DMS153 treated with DMSO at 0.1 percent for 48 hours (cell line): ENCODE measurements around the gene BLOC1S4.

Source experiments
- DNase-seq: peaks from one replicate; lab custom pipeline; 2025; ENCODE audit not compliant: unreplicated experiment; lab: John Stamatoyannopoulos, UW

BLOC1S4 gene

DNA sequence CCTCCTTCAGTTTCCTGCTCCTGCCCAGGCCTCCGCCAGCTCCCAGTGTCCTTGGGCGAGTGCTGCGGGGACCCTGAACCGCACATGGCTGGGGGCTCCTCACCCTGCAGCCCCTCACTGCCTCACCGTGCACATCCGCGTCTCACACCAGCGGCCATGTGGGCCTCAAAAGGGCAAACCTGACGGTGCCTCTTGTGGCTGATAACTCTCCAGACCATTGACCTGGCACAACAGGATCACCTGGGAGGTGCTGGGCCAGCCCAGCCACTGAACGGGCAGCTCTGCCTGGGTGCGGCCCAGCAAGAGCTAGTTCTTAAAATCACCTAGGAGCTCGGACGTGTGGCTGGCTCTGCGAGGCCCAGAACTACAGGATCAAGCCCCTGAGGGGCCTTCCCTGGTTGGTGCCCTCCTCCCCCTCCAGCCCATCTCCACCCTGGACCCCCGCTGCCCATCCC lies 26.4 kb upstream of the BLOC1S4 start:
- no peak for DNase-seq

DNA sequence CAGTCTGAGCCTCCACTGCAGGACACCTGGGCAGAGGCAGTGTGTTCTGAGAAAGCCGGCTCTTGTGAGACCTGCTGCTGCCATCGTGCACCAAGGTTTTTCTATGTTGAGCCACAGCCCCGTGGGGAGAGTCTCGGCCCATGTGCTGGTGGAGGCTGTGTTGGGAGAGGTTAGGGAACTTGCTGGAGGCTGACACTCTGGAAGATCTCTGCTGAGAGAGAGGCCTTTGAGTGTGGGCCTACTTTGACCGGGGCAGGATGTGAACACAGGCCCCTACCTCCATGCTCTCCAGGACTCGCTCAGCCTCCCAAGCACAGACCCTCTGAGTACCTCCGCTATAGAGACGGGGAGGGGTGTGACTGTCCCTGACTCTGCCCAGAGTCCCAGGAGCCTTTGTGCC lies 23.6 kb upstream of the BLOC1S4 start:
- no peak for DNase-seq

DNA sequence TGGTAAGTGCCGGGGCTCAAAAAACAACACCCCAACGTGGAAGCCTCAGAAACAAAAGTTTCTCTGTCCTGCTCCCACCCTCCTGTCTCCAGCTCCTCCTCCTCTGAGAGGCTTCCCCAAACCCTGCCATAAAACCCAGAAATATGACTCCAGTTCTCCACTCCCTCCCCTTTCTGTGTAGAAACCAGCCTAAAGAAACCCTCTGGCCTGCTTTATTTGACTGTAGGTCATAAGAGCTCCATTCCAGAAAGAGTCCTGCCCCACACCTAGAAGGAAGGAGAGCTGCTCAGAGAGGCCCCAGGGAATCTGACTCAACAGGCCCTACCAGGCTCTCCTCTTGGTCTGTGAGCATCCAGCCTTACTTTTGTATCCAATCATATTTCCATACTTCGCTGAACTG lies 23.2 kb upstream of the BLOC1S4 start:
- no peak for DNase-seq

DNA sequence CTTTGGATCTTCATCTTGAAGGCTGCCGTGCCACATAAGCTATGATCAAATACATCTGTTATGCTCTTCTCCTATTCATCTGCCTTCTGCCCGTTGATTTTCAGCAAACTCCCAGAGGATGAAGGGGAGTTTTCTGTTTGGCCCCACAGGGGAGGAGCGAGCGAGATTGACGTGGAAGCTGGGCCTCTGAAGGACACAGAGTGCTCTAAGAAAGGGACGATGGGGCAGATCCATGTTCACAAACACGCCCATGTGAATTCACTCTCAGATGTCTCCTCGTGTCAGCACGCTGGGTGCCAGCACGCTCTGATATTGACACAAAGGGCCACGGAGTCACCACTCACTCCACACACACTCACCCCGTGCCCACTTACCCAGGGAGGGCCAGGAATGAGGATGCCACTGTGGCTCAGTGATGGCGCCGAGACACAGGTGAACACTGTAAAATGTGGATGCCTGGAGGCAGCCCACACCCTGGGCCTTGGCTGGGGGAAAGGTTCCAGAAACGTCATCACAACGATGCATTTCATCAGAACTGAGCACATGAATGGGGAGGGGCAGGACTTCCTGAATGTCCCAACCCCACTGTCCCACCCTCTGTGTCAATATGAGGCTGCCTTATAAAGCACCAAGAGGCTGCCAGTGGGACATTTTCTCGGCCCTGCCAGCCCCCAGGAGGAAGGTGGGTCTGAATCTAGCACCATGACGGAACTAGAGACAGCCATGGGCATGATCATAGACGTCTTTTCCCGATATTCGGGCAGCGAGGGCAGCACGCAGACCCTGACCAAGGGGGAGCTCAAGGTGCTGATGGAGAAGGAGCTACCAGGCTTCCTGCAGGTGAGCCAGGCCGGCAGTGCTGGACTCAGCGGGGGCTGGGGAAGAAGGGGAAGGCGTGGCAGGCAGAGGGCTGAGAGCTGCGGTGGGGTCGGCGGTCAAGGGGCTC lies 22.5 kb upstream of the BLOC1S4 start, which contains the start of gene S100P:
TSS of gene S100P (plus strand) at position 648 of the 946 bp plus-strand sequence. CDS start at position 703, 55 bp downstream.
- no peak for DNase-seq

DNA sequence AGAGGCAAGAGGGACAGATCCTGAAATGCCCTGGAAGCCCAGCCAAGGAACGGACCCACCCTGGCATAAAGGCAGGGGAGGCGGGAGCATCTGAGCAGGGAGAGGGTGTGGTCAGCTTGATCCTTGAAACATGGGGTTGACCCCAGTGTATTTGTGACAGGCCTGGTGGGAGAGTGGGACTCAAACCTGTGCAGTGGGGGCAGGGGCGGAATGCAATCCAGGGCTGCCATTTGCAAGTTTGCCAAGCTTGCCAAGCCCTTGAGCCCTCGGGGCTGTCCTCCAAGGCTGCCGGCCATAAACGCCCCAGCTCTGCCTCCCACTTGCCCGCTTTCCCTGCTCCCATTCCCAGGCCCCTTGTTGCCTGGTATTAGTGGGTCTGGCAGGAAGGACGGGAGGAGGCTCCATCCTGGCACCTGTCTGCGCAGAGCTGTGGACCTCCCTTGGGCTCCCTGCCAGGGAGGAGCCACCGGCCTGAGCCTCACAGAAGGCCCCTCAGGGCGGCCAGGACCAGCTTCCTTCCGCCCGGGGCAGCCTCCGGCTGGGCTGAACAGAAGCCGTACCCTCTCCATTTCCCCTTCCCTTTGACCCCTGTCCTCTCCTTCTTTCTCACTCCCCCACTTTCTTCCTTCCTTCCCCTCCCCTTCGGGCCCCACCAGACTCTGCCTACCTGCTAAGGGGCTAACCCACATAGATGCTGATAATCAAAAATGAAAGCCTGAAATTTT lies 21.6 kb upstream of the BLOC1S4 start:
- no peak for DNase-seq

DNA sequence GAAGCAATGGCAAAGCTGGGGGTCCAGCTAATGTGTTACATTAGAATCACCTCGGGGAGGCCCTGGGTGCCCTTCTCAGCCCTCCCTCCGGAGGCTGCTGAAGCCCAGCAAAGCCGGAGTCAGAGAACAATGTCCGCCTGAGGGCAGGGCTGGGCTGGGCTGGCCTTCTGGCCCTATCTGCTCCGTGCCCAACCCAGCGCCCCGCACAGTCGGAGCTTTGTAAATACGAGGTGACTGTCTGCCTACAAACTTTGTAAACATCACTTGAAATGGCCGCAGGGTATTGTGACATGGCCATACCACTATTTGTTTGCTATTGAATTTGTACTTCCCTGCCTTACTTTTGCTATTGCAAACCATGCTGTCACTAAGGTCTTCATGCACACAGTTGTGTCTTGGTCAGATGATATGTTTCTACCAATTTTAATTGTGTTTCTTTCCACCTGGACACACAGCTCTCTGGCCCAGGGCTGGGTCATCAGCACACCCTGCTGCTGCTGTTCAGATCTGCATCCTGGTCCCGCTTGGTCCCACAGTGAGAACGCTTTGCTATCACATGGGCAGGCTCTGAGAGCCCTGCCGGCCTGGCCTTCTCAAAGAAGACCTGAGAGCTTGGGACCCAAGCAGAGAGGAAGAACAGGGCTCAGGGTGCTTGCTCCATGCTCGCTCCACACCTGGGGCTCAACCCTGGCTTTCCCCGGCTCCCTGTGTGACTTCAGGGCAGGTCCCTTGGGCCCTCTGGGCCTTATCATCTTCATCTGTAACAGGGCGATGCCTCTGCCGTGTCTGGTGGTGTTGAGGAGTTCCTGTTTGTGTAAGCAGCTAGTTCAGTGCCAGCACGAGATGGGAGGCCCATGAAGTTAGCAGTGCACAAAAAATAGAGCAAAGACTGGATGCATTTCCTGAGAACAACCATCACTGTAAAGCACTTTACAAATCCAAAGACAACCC lies 20.0 kb upstream of the BLOC1S4 start:
- DNase-seq, result no peak

DNA sequence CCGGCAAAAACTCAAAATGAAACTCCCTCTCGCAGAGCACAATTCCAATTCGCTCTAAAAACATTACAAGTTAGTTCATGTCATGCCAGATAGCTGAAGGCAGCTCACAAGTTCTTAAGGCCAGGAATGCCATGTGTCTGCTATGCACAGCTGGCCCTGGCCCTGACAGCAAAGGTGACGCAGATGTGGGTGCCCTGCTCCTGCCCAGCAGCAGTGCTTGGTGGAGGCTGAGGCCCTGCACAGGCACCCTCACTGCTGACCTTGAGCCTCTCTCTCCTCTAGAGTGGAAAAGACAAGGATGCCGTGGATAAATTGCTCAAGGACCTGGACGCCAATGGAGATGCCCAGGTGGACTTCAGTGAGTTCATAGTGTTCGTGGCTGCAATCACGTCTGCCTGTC lies 19.4 kb upstream of the BLOC1S4 start:
- DNase-seq, result no peak

DNA sequence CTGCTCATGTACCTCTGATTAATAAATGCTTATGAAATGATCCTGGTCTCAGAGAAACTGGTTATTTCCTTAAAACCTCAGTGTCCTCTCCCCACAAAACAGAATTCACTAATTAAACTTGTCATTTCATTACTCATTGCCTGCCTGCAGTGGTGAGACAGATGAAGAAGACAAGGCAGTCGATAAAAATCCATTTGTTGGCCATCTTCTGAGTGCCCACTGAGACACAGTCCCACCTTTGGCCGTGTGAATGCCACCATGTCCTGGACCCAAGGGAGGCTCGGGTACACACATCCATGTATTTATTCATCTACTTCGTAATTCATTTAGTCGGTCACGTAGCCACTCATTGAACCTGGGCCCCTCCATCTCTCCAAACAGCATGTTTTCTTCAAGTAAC lies 18.8 kb upstream of the BLOC1S4 start:
- no peak for DNase-seq

DNA sequence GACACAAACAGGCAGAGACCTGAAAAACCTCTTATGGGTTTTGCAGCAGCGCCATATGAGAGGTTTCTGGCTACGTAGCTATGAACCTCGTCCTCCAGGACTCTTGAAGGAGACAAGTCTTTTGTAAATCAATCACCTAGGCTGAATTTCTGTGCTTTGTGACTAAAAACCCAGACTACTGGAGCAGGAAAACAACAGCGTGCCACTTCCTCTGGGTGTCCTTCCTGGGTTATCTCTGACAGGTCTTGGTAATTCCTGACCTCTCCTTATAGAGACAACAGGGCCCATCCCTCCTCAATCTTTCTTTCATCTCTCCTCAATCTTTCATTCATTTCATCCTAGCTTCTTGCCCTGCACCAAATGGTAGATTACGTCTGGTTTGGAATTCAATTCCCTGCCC lies 16.6 kb upstream of the BLOC1S4 start:
- no peak for DNase-seq

DNA sequence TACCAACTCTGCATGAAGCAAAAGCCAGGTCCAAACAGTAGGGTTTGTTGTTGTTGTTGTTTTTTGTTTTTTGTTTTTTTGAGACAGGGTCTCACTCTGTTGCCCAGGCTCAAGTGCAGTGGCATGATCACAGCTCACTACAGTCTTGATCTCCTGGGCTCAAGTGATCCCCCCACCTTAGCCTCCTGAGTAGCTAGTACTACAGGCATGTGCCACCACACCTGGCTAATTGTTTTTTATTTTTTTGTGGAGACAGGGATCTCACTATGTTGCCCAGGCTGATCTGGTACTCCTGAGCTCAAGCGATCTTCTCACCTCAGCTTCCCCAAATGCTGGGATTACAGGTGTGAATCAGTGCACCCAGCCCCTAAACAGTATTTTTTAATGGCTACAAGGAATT lies 16.1 kb upstream of the BLOC1S4 start:
- no peak for DNase-seq

DNA sequence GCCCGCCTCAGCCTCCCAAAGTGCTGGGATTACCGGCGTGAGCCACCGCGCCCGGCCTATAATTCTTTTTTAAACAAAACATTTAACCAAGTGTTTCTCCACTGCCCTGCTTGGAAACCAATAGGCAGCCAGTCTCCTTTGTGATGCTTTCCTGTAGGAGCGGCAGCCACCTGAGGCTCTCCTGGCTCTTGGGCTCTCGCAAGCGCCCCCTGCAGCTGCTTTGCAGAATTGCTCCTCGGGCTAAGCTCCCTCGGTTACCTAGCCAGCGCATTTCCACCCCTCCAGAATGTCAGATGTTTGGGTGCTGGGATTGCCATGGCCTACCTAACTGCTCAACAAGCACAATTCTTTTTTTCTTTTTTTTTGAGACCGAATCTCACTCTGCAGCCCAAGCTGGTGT lies 14.6 kb upstream of the BLOC1S4 start:
- DNase-seq, result no peak

DNA sequence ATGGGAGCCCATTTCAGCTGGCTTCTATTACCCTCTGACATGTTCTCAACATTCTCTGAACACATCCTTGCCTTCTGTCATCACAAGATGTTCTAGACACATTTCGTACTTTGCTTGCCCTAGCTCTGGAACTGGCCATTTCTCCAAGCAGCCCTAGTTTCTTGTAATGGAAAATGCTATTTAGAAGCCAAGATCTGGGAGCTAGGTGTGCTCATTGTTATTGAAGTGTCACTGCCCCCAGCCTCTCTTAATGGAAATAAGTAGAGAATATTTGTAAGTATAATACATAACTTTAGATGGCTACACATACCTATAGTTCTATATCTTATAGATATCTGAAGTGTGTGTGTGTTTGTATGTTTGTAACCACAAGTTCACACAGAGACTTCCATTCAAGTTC lies 13.2 kb upstream of the BLOC1S4 start:
- DNase-seq, result no peak

DNA sequence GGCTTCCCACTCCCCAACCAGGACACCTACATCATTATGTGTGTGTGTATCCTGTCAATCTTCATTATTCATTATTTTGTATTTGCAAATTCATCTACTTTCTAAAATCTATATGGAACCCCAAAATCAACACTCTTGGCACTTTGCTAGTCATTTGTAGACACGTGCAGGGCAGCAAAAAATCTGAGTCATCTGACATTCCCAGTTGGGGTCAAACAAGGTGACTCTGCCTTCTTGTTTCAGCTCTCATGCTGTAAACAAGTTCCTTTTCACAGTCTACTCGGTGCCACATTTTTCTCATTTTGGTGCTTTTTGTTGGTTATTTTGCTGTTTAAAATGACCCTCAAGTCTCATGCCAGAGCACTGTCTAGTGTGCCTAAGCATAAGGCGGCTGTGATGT lies 12.2 kb upstream of the BLOC1S4 start:
- no peak for DNase-seq

DNA sequence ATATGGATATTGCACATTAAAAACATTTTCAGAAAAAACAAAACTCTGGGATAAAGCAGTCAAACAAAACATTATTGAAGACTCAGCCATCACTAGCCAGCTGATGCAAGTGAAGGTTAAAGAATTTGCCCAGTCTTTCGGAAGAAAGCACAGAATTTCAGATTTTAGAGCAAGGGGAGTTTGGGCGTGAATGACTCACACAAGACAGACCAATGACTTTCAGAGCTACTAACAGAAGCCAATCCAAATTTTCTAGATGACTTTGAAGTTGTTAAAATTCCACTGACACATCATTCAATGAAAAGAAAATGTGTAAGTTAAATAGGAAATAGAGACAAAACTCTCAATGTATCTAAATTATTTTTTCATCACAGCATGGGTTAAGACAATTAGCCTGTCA lies 10.3 kb upstream of the BLOC1S4 start:
- DNase-seq, result no peak

DNA sequence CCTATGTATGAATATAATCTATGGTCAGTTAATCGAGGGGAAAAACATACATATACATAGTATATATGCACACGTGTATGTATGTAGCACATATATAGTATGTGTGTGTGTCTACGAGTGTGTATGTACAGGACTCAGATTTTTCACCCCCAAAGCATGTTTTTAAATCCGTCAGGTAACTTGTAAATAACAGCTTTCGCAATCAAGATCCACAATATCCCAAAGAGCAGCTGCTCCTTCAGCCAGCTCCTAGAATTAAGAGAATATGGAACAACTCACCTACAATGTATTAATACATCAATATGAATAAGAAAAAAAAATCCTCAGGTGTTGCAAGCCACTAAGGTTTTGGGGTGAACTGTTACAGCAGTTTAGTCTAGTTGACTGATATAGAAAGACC lies 9.8 kb upstream of the BLOC1S4 start:
- no peak for DNase-seq

DNA sequence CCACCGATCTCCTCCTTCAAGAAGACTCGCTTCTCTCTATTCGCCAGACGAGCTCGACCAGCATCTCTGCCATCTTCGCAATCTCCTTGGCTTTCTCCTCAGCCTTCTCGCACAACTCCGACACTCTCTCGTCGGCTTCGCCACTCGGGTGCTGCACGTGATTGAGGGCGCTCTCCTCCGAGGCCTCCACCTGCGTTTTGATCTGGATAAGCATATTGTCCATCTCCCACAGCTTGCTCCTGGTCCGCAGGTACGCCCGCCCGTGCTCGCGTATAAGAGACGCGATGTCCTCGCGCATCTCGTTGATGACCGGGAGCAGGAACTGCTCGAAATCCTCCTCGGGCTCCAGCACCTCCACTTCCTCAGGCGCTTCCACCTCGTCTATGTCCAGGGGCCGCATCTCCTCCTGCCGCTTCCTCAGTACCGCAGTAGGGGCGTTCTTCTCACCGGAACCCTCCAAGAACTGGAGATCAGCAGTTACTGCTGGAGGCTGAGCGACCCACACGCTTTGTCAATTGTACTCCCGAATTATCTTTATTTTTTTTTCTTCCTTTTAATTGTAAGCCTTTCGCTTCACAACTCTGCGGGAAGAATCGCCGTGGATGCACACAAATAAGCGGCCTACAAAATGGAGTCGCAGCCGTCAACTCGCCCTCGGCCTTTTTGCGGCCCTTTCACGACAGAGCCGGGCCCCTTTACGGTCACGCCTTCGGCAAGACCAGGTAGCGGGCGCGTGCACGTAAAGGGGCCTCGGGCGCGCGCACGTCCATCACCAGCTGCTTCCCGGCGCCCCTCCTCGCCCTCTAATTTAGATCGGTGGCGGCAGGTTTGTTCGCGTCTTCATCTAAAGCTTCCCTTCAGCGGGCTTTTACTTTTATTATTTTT lies 6.5 kb upstream of the BLOC1S4 start, which contains the start of gene MRFAP1L1:
TSS of gene MRFAP1L1 (minus strand) at position 636 of the 885 bp plus-strand sequence. CDS start at position 400, 236 bp downstream.
- DNase-seq, result peak; percentile 42

DNA sequence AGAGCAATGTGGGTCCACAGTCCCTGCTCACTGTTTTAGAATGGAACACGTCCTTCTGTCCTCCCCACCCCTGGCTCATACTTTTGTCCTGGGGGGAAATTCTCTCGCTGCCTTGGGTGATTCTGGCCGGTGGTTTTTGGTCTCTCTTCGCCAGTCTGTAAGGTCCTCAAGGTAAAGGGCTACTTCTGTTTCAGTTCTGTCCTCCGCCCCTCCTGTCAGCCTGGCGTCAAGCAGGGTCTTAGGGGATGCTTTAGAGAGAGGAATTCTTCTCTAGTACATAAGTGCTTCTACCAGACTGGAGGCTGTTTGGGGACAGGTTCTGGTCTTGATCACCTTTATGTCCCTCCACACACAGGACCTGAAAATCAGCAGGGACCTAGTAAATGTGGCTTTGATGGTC lies 5.7 kb upstream of the BLOC1S4 start:
- no peak for DNase-seq

DNA sequence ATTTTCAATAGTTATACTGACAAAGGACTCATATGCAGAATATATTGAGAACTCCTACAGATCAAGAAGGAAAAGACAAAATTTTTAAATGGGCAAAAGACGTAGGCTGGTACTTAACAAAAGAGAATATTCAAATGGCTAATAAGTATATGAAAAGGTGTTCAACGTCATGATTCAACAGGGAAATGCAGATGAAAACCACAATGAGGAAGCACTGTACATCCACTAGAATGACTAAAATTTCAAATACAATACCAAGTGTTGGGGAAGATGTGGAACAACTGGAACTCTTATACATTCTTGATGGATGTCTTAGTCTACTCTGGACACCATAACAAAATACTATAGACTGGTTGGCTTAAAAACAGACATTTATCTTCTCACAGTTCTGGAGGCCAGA lies 5.0 kb upstream of the BLOC1S4 start:
- DNase-seq, result no peak

DNA sequence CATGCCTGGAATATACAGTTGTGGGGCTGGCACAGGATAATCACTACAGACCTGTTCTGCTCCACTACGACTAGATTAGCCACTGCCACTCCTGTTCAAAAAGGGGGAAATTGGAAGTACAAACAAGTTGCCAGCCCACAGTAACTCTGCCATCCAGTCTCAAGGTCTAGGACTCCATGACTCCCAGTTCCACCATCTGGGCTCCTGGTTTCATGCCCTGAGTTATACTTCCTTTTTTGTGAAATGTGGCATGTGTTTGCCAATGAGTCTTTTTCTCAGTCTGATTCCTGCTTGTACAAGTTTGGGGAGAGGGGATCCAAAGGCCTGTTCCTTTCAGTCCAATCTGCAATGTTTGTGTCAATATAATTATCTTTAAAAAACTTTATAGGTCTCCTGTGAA lies 1.0 kb upstream of the BLOC1S4 start:
- DNase-seq, result no peak

DNA sequence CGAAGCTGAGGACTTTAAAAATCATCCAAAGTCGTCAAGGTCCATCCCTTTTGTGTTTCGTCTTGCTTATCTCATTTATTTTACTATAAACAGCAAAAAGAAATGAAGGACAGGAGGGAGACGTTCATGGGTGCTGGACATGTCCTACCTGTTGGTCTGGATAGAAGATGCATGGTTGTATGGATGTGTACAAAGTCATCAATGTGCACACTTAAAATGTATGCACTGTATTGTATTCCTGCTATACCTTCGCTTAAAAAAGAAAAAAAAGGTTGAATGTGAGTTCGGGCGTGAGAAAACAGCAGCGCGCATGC lies 313 bp upstream of the BLOC1S4 start:
- DNase-seq, result no peak
